ENCODE measurements around the gene ADD1.

Gene ADD1

DNA sequence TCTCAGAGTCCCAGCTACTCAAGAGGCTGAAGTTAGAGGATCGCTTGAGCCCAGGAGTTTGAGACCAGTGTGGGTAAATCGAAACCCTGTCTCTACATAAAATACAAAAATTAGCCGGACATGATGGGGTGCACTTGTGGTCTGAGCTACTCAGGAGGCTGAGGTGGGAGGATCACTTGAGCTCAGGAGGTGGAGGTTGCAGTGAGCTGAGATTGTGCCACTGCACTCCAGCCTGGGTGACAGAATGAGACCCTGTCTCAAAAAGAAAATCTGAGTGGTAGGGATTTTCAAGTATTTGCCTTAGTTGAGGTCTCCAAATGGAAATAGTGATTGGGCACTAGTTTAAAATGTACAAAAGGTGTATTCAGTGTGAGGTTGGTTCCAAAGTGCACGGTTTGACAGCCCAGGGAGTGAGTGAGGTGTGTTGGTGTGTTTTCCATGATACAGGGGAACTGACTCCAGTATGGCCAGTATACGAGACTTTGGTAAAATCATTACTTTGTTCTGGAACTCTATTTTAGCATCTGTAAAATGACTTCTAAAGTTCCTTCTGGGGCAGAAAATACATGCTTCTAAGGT lies 13.8 kb downstream of the ADD1 start:
- TF ChIP-seq, protein P1, sequence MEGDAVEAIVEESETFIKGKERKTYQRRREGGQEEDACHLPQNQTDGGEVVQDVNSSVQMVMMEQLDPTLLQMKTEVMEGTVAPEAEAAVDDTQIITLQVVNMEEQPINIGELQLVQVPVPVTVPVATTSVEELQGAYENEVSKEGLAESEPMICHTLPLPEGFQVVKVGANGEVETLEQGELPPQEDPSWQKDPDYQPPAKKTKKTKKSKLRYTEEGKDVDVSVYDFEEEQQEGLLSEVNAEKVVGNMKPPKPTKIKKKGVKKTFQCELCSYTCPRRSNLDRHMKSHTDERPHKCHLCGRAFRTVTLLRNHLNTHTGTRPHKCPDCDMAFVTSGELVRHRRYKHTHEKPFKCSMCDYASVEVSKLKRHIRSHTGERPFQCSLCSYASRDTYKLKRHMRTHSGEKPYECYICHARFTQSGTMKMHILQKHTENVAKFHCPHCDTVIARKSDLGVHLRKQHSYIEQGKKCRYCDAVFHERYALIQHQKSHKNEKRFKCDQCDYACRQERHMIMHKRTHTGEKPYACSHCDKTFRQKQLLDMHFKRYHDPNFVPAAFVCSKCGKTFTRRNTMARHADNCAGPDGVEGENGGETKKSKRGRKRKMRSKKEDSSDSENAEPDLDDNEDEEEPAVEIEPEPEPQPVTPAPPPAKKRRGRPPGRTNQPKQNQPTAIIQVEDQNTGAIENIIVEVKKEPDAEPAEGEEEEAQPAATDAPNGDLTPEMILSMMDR (conservative IDR thresholded peaks at IDR 0.05; ENCODE audit: control insufficient read depth, insufficient read depth, low read depth, low read length), result no peak
- no peak overlapping the region for H3K4me3 ChIP-seq (ENCODE audit: control insufficient read depth, low read depth, low read length)
- no peak for DNase-seq (ENCODE audit: low read depth)

DNA sequence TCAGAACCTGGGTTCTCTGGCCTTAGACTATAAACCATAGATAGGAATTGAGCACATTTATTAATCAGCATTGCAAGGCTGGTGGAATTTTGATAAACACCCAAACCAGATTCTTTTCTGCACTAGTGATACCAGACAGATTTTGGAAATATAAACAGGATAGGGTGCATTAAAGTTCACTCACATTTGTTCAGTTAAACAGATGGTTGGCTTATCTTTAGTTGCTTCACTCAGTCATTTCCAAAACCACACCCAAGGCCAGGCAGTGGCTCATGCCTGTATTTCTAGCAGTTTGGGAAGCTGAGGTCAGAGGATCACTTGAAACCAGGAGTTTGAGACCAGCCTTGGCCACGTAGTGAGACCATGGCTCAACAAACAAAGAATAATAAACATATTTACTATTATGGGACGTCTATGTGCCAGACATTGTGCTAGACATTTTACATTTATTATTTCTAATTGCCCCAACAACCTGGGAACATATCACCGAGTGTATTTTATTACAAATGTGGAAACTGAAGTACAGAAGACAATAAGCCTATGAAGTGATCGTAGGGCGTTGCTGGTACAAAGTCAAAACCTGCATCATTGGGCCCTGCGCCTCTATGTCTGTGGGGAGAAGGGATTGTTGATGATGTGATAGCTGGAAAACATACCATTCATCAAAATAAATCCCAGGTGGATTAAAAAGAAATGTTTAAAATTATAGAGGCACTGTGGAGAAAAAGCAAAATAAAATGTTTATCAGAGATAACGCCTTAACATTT lies 15.0 kb downstream of the ADD1 start:
- TF ChIP-seq, protein P1 (conservative IDR thresholded peaks at IDR 0.05; ENCODE audit: control insufficient read depth, insufficient read depth, low read depth, low read length), result no peak
- no peak overlapping the region for H3K4me3 ChIP-seq (ENCODE audit: control insufficient read depth, low read depth, low read length)
- peak; percentile 56 for DNase-seq (ENCODE audit: low read depth)

DNA sequence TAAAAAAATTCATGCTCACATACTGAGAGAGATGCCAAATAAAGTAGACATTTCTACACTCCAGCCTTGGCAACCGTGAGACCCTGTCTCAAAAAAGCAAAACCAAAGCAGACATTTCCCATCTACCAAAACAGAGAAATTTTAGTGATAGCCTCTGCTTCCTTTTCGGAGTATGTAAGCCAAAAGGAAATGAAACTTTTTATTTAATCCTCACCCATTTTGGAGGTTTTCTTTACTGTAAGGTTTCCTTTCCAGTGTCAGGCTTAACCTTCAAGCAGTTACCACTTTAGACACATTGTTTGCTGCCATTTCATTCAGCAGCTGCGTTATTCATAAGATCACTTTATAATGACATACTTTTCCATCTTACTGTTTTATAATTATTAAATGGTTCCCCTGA lies 15.9 kb downstream of the ADD1 start:
- H3K4me3 ChIP-seq (ENCODE audit: control insufficient read depth, low read depth, low read length), result no peak overlapping the region
- TF ChIP-seq, protein P1 (conservative IDR thresholded peaks at IDR 0.05; ENCODE audit: control insufficient read depth, insufficient read depth, low read depth, low read length), result no peak
- DNase-seq (ENCODE audit: low read depth), result no peak

DNA sequence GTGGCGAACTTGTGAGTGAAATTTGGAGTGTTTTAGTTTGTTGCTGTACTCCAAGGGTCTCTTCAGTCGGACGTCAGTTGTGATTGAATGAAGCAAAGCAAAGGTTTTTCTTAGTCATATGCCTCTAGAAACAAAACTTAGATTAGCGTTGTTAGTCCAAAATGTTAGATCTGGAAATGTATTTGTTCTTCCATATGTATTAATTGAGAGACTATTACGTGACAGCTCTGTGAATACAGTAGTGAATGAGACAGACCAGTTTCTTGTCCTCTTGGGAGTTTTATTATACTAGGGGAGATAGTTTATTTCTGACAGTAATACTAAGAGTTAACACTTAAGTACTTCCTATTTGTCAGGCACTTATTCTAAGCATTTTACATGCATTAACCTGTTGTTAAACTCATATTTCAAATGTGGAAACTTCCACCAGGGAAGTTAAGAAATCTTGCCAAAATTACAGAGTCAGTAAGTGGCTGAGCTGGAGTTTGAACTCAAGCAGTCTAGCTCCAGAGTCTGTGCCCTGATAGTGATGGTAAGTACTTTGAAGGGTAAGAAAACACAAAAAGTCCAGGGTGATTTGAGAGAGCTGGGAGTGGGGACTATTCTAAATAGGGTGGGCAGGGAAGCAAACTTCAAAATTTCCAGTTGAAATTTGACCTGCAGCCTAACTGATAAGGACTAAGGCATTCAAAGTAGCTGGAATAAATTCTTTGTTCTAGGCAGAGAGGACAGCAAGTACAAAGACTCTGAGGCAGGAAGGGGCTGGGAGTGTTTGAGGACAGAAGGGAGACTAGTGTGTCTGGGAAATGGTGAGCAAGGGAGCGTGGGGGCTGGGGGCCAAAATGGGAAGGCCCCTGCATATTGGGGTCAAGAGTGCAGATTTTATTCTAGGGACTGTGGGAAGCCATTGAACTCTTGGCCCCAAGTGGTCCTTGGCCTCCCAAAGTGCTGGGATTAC lies 17.0 kb downstream of the ADD1 start:
- TF ChIP-seq, protein P1 (conservative IDR thresholded peaks at IDR 0.05; ENCODE audit: control insufficient read depth, insufficient read depth, low read depth, low read length), result no peak
- H3K4me3 ChIP-seq (ENCODE audit: control insufficient read depth, low read depth, low read length), result no peak overlapping the region
- no peak for DNase-seq (ENCODE audit: low read depth)

DNA sequence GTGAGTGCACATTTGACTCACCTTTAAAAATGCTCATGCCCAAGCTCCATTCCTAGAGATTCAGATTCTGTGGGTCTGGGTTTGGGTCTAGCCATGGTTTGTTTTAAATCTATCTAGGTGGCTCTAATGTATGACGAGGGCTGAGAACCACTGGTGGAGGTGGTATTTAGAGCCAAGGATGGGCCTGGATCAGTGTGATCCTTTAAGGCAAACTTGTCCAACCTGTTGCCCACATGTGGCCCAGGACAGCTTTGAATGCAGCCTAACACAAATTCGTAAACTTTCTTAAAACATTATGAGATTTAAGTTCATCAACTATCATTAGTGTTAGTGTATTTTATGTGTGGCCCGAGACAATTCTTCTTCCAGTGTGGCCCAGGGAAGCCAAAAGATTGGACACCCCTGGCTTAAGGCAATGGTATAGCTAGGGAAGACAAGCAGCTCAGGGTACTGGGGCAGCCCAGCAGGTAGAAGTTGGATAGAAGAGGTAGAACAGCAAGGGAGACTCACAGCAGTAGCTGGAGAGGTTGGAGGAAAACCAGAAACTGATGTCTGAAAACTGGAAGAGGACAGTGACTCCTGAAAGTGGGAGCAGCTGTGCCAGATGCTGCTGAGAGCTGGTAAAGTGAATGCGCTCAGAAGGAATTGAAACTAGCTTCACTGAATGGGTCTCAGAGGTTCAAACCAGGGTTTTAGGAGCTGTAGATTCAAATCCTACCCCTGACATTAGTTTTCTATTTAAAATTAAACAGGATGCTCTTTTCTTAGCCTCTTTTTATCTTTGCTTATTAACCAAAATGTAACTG lies 18.2 kb downstream of the ADD1 start:
- H3K4me3 ChIP-seq (ENCODE audit: control insufficient read depth, low read depth, low read length), result no peak overlapping the region
- TF ChIP-seq, protein P1 (conservative IDR thresholded peaks at IDR 0.05; ENCODE audit: control insufficient read depth, insufficient read depth, low read depth, low read length), result no peak
- DNase-seq (ENCODE audit: low read depth), result no peak

DNA sequence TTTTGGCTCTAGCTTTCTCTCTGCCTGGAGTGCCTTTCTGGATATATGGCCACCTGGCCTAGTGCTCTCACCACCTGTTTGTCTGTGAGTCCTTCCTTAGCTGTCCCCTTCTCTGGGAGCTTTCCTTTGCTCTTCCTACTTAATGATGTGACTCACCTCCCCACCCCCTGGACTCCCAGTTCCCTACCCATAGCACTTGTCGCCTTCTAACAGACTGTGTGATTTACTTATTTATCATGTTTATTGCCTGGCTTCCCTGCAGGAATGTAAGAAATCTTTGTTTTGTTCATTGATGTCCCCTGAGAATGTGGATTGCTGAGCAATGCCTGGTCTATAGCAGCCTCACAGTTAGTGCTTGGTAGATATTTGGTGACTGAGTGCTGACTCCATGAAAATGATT lies 18.9 kb downstream of the ADD1 start:
- DNase-seq (ENCODE audit: low read depth), result peak; percentile 67
- H3K4me3 ChIP-seq (ENCODE audit: control insufficient read depth, low read depth, low read length), result no peak overlapping the region
- TF ChIP-seq, protein P1 (conservative IDR thresholded peaks at IDR 0.05; ENCODE audit: control insufficient read depth, insufficient read depth, low read depth, low read length), result no peak

Measured in fibroblast of mammary gland (primary cell).